SU-DHL-6 (cell line): Measurements from ENCODE around the gene CADM1.

ENCODE experiments used
- H2AFZ ChIP-seq: fragments of 200-600 bp; sonication (generic); 2 replicates; pipeline ENCODE4 v1.6.1; 2014; ENCODE audit warnings: low read depth, mild to moderate bottlenecking, moderate library complexity, mixed read lengths, antibody characterized with exemption, low read length; ENCODE audit not compliant: severe bottlenecking
- H3F3A ChIP-seq: fragments of 200-600 bp; shearing (Covaris generic); 2 replicates; pipeline ENCODE4 v1.6.0; 2016; ENCODE audit warnings: antibody characterized with exemption, mild to moderate bottlenecking; ENCODE audit not compliant: insufficient read depth
- H3K27ac ChIP-seq: fragments of 200-600 bp; sonication (generic); 2 replicates; pipeline ENCODE4 v1.5.1; 2016; ENCODE audit warnings: low read depth, mild to moderate bottlenecking, low read length, moderate library complexity, mixed read lengths
- H3K27me3 ChIP-seq: fragments of 200-600 bp; sonication (generic), shearing (Covaris generic); 2 replicates; pipeline ENCODE4 v1.6.0; 2014; ENCODE audit warnings: mild to moderate bottlenecking, low read length
- H3K36me3 ChIP-seq: fragments of 200-600 bp; sonication (generic); 2 replicates; pipeline ENCODE4 v1.6.1; 2014; ENCODE audit warnings: mild to moderate bottlenecking, low read length, mixed read lengths
- H3K4me2 ChIP-seq: fragments of 300-600, 200-600 bp; shearing (Covaris generic), sonication (generic); 2 replicates; pipeline ENCODE4 v1.6.0; 2014; ENCODE audit warnings: low read length, low read depth, mild to moderate bottlenecking; ENCODE audit not compliant: poor library complexity, severe bottlenecking
- H3K4me3 ChIP-seq: fragments of 200-600 bp; sonication (generic); 2 replicates; pipeline ENCODE4 v1.5.1; 2014; ENCODE audit warnings: antibody characterized with exemption, low read length, mild to moderate bottlenecking, mixed read lengths; ENCODE audit not compliant: insufficient read depth, poor library complexity, severe bottlenecking
- H3K79me2 ChIP-seq: fragments of 200-600 bp; sonication (generic); 2 replicates; pipeline ENCODE4 v1.6.1; 2014; ENCODE audit warnings: mild to moderate bottlenecking, low read length, moderate library complexity; ENCODE audit not compliant: insufficient read depth
- H3K9ac ChIP-seq: fragments of 200-600 bp; sonication (generic); 2 replicates; pipeline ENCODE4 v1.7.0; 2014; ENCODE audit warnings: mild to moderate bottlenecking, low read length
- H3K9me2 ChIP-seq: fragments of 200-600 bp; sonication (generic); replicated peaks from 2 replicates; pipeline ENCODE4 v1.6.1; 2014; ENCODE audit warnings: low read length; ENCODE audit not compliant: insufficient read depth
- H3K9me3 ChIP-seq: fragments of 200-600 bp; sonication (generic); 2 replicates; pipeline ENCODE4 v1.6.1; 2014; ENCODE audit warnings: low read length, mixed read lengths; ENCODE audit not compliant: insufficient read depth
- H4K20me1 ChIP-seq: fragments of 200-600 bp; sonication (generic); 2 replicates; pipeline ENCODE4 v1.6.1; 2014; ENCODE audit warnings: low read depth, mild to moderate bottlenecking, antibody characterized with exemption, low read length, moderate library complexity, mixed read lengths
- CTCF ChIP-seq: fragments of 200-600 bp; sonication (generic); IDR thresholded peaks from one replicate; pipeline ENCODE4 v1.5.1; 2017; ENCODE audit warnings: antibody characterized with exemption, mild to moderate bottlenecking, low read length, moderate library complexity; ENCODE audit not compliant: insufficient read depth, poor library complexity, severe bottlenecking
- EZH2phosphoT487 ChIP-seq: fragments of 200-600 bp; sonication (generic), shearing (Covaris generic); conservative IDR thresholded peaks from 2 replicates; pipeline ENCODE4 v1.6.1; 2018; ENCODE audit warnings: mild to moderate bottlenecking, antibody characterized with exemption, low read length, moderate library complexity, mixed read lengths

Gene CADM1

GRCh38 chr11:115362997-115363396 is 141.2 kb downstream of the CADM1 start:
- H3K27me3 ChIP-seq, result no peaks in the 10 kb centered on the region
- no peak overlapping the region for H3K9ac ChIP-seq
- H3K27ac ChIP-seq, result no peak overlapping the region
- no peaks in the 10 kb centered on the region for H3F3A ChIP-seq
- no peaks in the 10 kb centered on the region for H3K9me2 ChIP-seq
- no peaks in the 10 kb centered on the region for H3K79me2 ChIP-seq
- TF ChIP-seq EZH2phosphoT487 (no peak), CTCF (no peak)
- H3K4me2 ChIP-seq, result no peak overlapping the region
- H4K20me1 ChIP-seq, result no peaks in the 10 kb centered on the region
- no peaks in the 10 kb centered on the region for H3K9me3 ChIP-seq
- H2AFZ ChIP-seq, result no peak overlapping the region
- H3K4me3 ChIP-seq, result no peak overlapping the region
- H3K36me3 ChIP-seq, result no peaks in the 10 kb centered on the region

GRCh38 chr11:115361025-115361424 is 143.2 kb downstream of the CADM1 start:
- H3K36me3 ChIP-seq, result no peaks in the 10 kb centered on the region
- H3K4me2 ChIP-seq, result no peak overlapping the region
- H3K27ac ChIP-seq, result no peak overlapping the region
- H3K4me3 ChIP-seq, result no peak overlapping the region
- no peak for TF ChIP-seq EZH2phosphoT487
- no peak for TF ChIP-seq CTCF
- no peaks in the 10 kb centered on the region for H3K27me3 ChIP-seq
- H3K9me2 ChIP-seq, result no peaks in the 10 kb centered on the region
- H4K20me1 ChIP-seq, result no peaks in the 10 kb centered on the region
- H2AFZ ChIP-seq, result no peak overlapping the region
- H3F3A ChIP-seq, result no peaks in the 10 kb centered on the region
- H3K9ac ChIP-seq, result no peak overlapping the region
- no peaks in the 10 kb centered on the region for H3K9me3 ChIP-seq
- no peaks in the 10 kb centered on the region for H3K79me2 ChIP-seq

GRCh38 chr11:115360186-115360824 is 143.9 kb downstream of the CADM1 start:
- no peak overlapping the region for H2AFZ ChIP-seq
- H3K79me2 ChIP-seq, result no peaks in the 10 kb centered on the region
- no peaks in the 10 kb centered on the region for H3K36me3 ChIP-seq

More at GRCh38 chr11:115360186-115360824, 143.9 kb downstream of the CADM1 start:
- Histone ChIP-seq H3K4me2 (no peak overlapping the region), H4K20me1 (no peaks in the 10 kb centered on the region), H3K9ac (no peak overlapping the region), H3K9me2 (no peaks in the 10 kb centered on the region), H3K27me3 (no peaks in the 10 kb centered on the region), H3F3A (no peaks in the 10 kb centered on the region), H3K27ac (no peak overlapping the region), H3K9me3 (no peaks in the 10 kb centered on the region), H3K4me3 (no peak overlapping the region)
- no peak for TF ChIP-seq EZH2phosphoT487
- no peak for TF ChIP-seq CTCF
